H54 (cell line): ENCODE results near the gene KDELR1.

Experiments used
- DNase-seq: peaks from one replicate; pipeline ENCODE4 v3.0.0; 2011; ENCODE audit warnings: low spot score, mixed read lengths; ENCODE audit not compliant: insufficient read length
- FAIRE-seq: peaks from 3 replicates; lab custom pipeline; 2011; peaks lifted over from hg19 to GRCh38; lab: Jason Lieb, UNC
- POLR2A ChIP-seq: IDR thresholded peaks from 2 replicates; pipeline ENCODE4 v1.6.1; 2011; ENCODE audit warnings: low read depth, mild to moderate bottlenecking, low read length

Gene KDELR1

DNA sequence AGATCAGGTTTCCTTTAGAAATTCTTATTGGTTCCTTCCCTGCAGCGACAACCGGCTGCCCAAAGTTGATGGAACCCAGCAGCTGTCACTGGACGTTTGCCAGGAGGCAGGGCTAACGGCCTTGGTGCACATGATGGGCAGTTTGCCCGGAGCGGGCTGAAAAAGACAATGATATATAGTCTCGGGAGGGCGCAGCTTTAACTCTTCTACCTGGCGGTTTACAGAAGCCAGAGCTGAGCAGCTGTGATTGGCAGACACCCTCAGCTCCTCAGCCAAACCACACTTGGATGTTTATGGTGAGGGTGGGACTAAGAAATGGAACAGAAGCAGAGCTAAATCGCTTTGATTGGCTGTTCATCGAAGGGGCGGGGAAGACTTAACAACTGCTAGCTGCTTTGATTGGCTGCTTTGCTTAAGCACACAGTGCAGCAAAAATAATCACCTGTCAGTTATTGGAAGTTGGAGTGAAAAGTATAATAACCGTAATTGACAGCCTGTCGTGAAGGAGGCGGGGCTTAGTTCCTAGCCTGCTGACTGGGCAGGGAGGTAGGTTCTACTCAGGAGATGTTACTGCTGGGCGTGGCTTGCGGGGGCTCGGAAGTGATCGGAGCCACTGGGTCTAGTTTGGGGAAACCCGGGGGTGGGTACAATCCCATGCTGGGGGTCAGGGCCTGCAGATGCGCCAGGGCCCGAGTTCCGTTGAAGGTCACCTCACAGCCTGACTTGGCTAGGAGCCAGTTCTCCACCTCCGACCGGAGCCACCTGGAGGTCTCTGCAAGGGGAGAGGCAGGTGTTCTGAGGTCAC, 58.5 kb downstream of the KDELR1 start:
- TF ChIP-seq POLR2A = no peak
- DNase-seq (no peak), FAIRE-seq (peak; percentile 92)
